Neural progenitor cell (in vitro differentiated cells): ENCODE results near the gene ATP10A.

Source experiments
- EZH2 ChIP-seq: fragments of 200-600 bp; sonication (generic); IDR thresholded peaks from 2 replicates; pipeline ENCODE4 v1.6.1; 2017; ENCODE audit warnings: antibody characterized with exemption, mild to moderate bottlenecking, moderate library complexity
- EZH2phosphoT487 ChIP-seq: fragments of 200-600 bp; sonication (generic); IDR thresholded peaks from 2 replicates; pipeline ENCODE4 v1.6.1; 2017; ENCODE audit warnings: antibody characterized with exemption
- TF ChIP-seq, protein P1 (sequence below): fragments of 200-600 bp; sonication (generic); IDR thresholded peaks from 2 replicates; pipeline ENCODE4 v1.5.1; 2017; ENCODE audit warnings: antibody characterized with exemption, mild to moderate bottlenecking

DNA sequence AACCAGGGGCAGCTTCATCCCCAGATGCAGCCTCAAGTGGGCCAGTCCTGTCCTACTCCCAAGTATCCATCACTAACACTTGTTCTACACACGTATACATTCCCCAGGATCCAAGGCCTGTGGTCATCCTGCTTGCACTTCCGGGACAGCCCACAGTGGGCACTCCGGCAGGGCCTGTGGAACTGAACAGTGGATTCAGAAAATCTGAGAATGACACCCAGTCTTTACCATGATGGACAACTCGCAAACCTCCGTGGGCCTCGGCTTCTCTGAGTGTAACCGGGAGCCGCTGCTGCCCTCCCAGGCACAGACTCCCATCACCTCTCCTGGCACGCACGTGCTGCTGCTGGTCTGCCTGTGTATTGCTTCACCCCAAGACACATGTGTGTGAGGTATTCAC is 59.6 kb downstream of the ATP10A start:
- TF ChIP-seq, protein P1, sequence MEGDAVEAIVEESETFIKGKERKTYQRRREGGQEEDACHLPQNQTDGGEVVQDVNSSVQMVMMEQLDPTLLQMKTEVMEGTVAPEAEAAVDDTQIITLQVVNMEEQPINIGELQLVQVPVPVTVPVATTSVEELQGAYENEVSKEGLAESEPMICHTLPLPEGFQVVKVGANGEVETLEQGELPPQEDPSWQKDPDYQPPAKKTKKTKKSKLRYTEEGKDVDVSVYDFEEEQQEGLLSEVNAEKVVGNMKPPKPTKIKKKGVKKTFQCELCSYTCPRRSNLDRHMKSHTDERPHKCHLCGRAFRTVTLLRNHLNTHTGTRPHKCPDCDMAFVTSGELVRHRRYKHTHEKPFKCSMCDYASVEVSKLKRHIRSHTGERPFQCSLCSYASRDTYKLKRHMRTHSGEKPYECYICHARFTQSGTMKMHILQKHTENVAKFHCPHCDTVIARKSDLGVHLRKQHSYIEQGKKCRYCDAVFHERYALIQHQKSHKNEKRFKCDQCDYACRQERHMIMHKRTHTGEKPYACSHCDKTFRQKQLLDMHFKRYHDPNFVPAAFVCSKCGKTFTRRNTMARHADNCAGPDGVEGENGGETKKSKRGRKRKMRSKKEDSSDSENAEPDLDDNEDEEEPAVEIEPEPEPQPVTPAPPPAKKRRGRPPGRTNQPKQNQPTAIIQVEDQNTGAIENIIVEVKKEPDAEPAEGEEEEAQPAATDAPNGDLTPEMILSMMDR = no peak
- TF ChIP-seq EZH2 (no peak), EZH2phosphoT487 (no peak)
